Measurements from ENCODE around the gene BPNT1.

The BPNT1 gene

GRCh38 chr1:220084460-220084859, 5.1 kb downstream of the BPNT1 start:
- no peak overlapping the region for H3K9ac ChIP-seq
- H3K4me2 ChIP-seq: no peak overlapping the region
- H3K4me1 ChIP-seq: peaks cover 15% of the 10 kb centered on the region; the same call in 1 of the 2 replicates
- H3K9me3 ChIP-seq: peaks cover 14% of the 10 kb centered on the region; the same call in 1 of the 2 replicates
- no peaks in the 10 kb centered on the region for H4K20me1 ChIP-seq
- peaks cover 52% of the 10 kb centered on the region for H3K36me3 ChIP-seq
- TF ChIP-seq Cebpa-rat (IDR thresholded peaks at IDR 0.05): no peak
- H3K4me3 ChIP-seq: no peak overlapping the region
- no peak overlapping the region for H3K27ac ChIP-seq
- no peaks in the 10 kb centered on the region for H3K27me3 ChIP-seq

GRCh38 chr1:220077887-220078286, 11.7 kb downstream of the BPNT1 start:
- Histone ChIP-seq H3K9me3 (0 out of 2 replicates have a peak, but pooled peaks cover 5% of the 10 kb centered on the region), H3K4me3 (no peak overlapping the region), H3K27me3 (no peaks in the 10 kb centered on the region), H3K4me2 (no peak overlapping the region), H4K20me1 (no peaks in the 10 kb centered on the region), H3K9ac (no peak overlapping the region), H3K4me1 (no peaks in the 10 kb centered on the region), H3K27ac (no peak overlapping the region), H3K36me3 (peaks cover 78% of the 10 kb centered on the region)
- TF ChIP-seq Cebpa-rat (IDR thresholded peaks at IDR 0.05): no peak

- Histone ChIP-seq H4K20me1 (no peaks in the 10 kb centered on the region), H3K9ac (no peak overlapping the region), H3K27ac (no peak overlapping the region), H3K9me3 (0 out of 2 replicates have a peak, but pooled peaks cover 5% of the 10 kb centered on the region), H3K27me3 (no peaks in the 10 kb centered on the region), H3K36me3 (peaks cover 78% of the 10 kb centered on the region), H3K4me1 (no peaks in the 10 kb centered on the region), H3K4me3 (no peak overlapping the region), H3K4me2 (no peak overlapping the region)
- TF ChIP-seq Cebpa-rat (IDR thresholded peaks at IDR 0.05): no peak
Measured at GRCh38 chr1:220076861-220077762, 12.5 kb downstream of the BPNT1 start.

- Histone ChIP-seq H3K4me3 (no peak overlapping the region), H3K36me3 (peaks cover 88% of the 10 kb centered on the region)
Measured at GRCh38 chr1:220067269-220068204, 22.1 kb downstream of the BPNT1 start.

GRCh38 chr1:220062629-220063028, 27.0 kb downstream of the BPNT1 start:
- no peaks in the 10 kb centered on the region for H3K4me1 ChIP-seq
- no peaks in the 10 kb centered on the region for H3K9me3 ChIP-seq
- peaks cover 82% of the 10 kb centered on the region for H3K36me3 ChIP-seq
- no peak for TF ChIP-seq Cebpa-rat (IDR thresholded peaks at IDR 0.05)
- no peak overlapping the region for H3K9ac ChIP-seq
- no peak overlapping the region for H3K4me2 ChIP-seq
- H4K20me1 ChIP-seq: no peaks in the 10 kb centered on the region
- no peak overlapping the region for H3K4me3 ChIP-seq
- no peak overlapping the region for H3K27ac ChIP-seq
- no peaks in the 10 kb centered on the region for H3K27me3 ChIP-seq

More at GRCh38 chr1:220067269-220068204, 22.1 kb downstream of the BPNT1 start:
- Histone ChIP-seq H3K27me3 (no peaks in the 10 kb centered on the region), H3K27ac (no peak overlapping the region), H3K9me3 (no peaks in the 10 kb centered on the region), H4K20me1 (no peaks in the 10 kb centered on the region), H3K4me1 (no peaks in the 10 kb centered on the region), H3K4me2 (no peak overlapping the region), H3K9ac (no peak overlapping the region)
- TF ChIP-seq Cebpa-rat (IDR thresholded peaks at IDR 0.05): no peak

- H3K4me1 ChIP-seq: no peaks in the 10 kb centered on the region
- H4K20me1 ChIP-seq: no peaks in the 10 kb centered on the region
- no peak overlapping the region for H3K4me3 ChIP-seq
- no peak overlapping the region for H3K9ac ChIP-seq
- no peak overlapping the region for H3K27ac ChIP-seq
- no peak overlapping the region for H3K4me2 ChIP-seq
- no peaks in the 10 kb centered on the region for H3K27me3 ChIP-seq
- no peaks in the 10 kb centered on the region for H3K9me3 ChIP-seq
- TF ChIP-seq Cebpa-rat (IDR thresholded peaks at IDR 0.05): no peak
- peaks cover 81% of the 10 kb centered on the region for H3K36me3 ChIP-seq
Measured at GRCh38 chr1:220060876-220061275, 28.7 kb downstream of the BPNT1 start.

- no peaks in the 10 kb centered on the region for H3K9me3 ChIP-seq
- H3K36me3 ChIP-seq: peaks cover 51% of the 10 kb centered on the region
- H4K20me1 ChIP-seq: no peaks in the 10 kb centered on the region
- H3K27me3 ChIP-seq: no peaks in the 10 kb centered on the region
- no peak overlapping the region for H3K27ac ChIP-seq
- no peak overlapping the region for H3K4me3 ChIP-seq
- no peaks in the 10 kb centered on the region for H3K4me1 ChIP-seq
- no peak overlapping the region for H3K9ac ChIP-seq
- no peak overlapping the region for H3K4me2 ChIP-seq
- no peak for TF ChIP-seq Cebpa-rat (IDR thresholded peaks at IDR 0.05)
Measured at GRCh38 chr1:220056374-220056773, 33.2 kb downstream of the BPNT1 start.

- TF ChIP-seq Cebpa-rat (IDR thresholded peaks at IDR 0.05): no peak
- Histone ChIP-seq H3K27ac (peak within 1 kb of the TSS; percentile 85), H3K4me3 (peak within 1 kb of the TSS; percentile 91), H4K20me1 (peaks cover 32% of the 10 kb centered on the region; the same call in 1 of the 2 replicates), H3K9me3 (no peaks in the 10 kb centered on the region), H3K27me3 (no peaks in the 10 kb centered on the region), H3K9ac (peak within 1 kb of the TSS; percentile 89), H3K4me2 (peak within 1 kb of the TSS; percentile 80), H3K36me3 (peaks cover 18% of the 10 kb centered on the region), H3K4me1 (peaks cover 29% of the 10 kb centered on the region)
Measured at GRCh38 chr1:220046052-220046930, 43.3 kb downstream of the BPNT1 start, which contains the start of gene EPRS1. TSS of gene EPRS1 (minus strand) at chr1:220046505. CDS start at chr1:220046388, 117 bp downstream.
